Measurements from ENCODE around the gene ATRN. TPM values are rescaled to one million over a fixed set of nuclear protein-coding genes. Genes with fewer than 3 reads are reported as not detected.

The ATRN gene
- total and polyA plus RNA-seq, 2 of the 8 experiments (the other 6 are each of a cell fraction or from before 2014, with no cell fraction given) = 12.0 to 17.4 TPM

DNA sequence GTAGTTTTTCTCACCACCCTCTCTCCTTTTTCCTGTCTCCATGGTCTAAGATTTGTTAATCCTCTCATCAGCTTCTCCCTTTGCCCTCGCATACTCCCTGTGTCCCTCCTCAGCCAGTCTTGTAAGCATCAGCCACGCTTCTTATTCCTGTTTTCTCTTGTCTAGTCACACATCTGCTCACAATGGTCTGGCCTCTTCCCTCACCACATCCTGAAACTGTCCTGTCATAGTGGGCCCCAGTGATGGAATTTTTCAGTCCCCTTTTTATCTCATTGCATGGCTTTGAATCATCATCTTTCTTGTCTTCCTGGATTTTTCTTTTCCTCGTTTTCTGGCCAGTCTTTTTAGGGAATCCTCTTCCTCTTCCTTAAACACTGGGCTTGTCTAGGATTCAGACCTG lies 135.2 kb downstream of the ATRN start:
- Histone ChIP-seq H3K23me2 (ENCODE audit: low read depth, low read length) (no peaks in the 10 kb centered on the region), H4K20me1 (replicated peaks in 1 of 2; ENCODE audit: control insufficient read depth in 1 of 2, insufficient read depth in 2 of 2, low read length in 2 of 2) (peaks cover 0 to 1% of the 10 kb centered on the region in 2 experiments), H3K18ac (ENCODE audit: extremely low read depth, low read length) (no peak overlapping the region), H2AFZ (ENCODE audit: low read length) (no peak overlapping the region), H2BK20ac (ENCODE audit: low read length) (no peak overlapping the region), H3K23ac (ENCODE audit: insufficient read length) (no peak overlapping the region), H3K27ac (ENCODE audit: low read depth, low read length) (no peak overlapping the region), H3K27me3 (replicated peaks in 1 of 4; ENCODE audit: control insufficient read depth in 3 of 4, extremely low read depth in 1 of 4, insufficient read depth in 3 of 4, low read length in 3 of 4) (no peaks in the 10 kb centered on the region), H3K36me3 (ENCODE audit: control insufficient read depth in 2 of 4, insufficient read depth in 4 of 4, low read length in 3 of 4) (peaks cover 0 to under 1% (median 0%) of the 10 kb centered on the region in 4 experiments; a peak in 1 of 8 replicates), H2BK120ac (replicated peaks; ENCODE audit: low read depth, low read length) (no peak overlapping the region), H4K5ac (ENCODE audit: insufficient read length, low read depth, low read length) (no peak overlapping the region), H3K4ac (replicated peaks; ENCODE audit: insufficient read length, low read depth, low read length) (no peak overlapping the region), H2BK5ac (ENCODE audit: low read depth, low read length) (no peak overlapping the region), H3K14ac (ENCODE audit: insufficient read length) (no peak overlapping the region), H3K79me1 (ENCODE audit: low read depth, low read length) (no peaks in the 10 kb centered on the region), H2BK15ac (ENCODE audit: low read length) (no peak overlapping the region), H3K4me2 (ENCODE audit: insufficient read depth in 1 of 2, low read depth in 2 of 2, low read length in 2 of 2) (no peak overlapping the region), H2BK12ac (ENCODE audit: low read depth, low read length) (no peak overlapping the region), H4K91ac (replicated peaks; ENCODE audit: insufficient read length, low read length) (no peak overlapping the region), H3K9me3 (ENCODE audit: insufficient read depth in 2 of 2, low read depth in 1 of 2, low read length in 1 of 2) (no peaks in the 10 kb centered on the region), H3K4me3 (ENCODE audit: extremely low read depth in 1 of 4, insufficient read depth in 2 of 4, low read depth in 3 of 4, low read length in 4 of 4) (no peak overlapping the region), H4K8ac (ENCODE audit: extremely low read depth, insufficient read depth, low read length) (no peak overlapping the region), H3K9ac (replicated peaks in 1 of 4; ENCODE audit: extremely low read depth in 1 of 4, low read depth in 3 of 4, low read length in 3 of 4) (no peak overlapping the region), H3K4me1 (replicated peaks in 1 of 4; ENCODE audit: control insufficient read depth in 3 of 4, insufficient read depth in 4 of 4, low read length in 3 of 4) (no peaks in the 10 kb centered on the region), H2AK5ac (ENCODE audit: low read depth, low read length) (no peak overlapping the region), H3K56ac (replicated peaks; ENCODE audit: insufficient read length, low read depth, low read length) (no peak overlapping the region), H3K79me2 (ENCODE audit: control insufficient read depth in 1 of 2, insufficient read depth in 2 of 2, low read length in 2 of 2) (no peaks in the 10 kb centered on the region)
- no peak for FAIRE-seq
- 72% methylated on average over 3 of the region's 3 CpGs; no CpG with 5 or more reads in 1 of the 2 experiments for WGBS, 2 experiments (ENCODE audit: extremely low coverage in 1 of 2, insufficient coverage in 1 of 2, insufficient read length in 1 of 2, insufficient replicate concordance in 2 of 2, low coverage in 1 of 2, low lambda C conversion rate in 2 of 2, missing lambda C conversion rate in 1 of 2)
- DNase-seq (ENCODE audit: low read depth in 1 of 2, low spot score in 2 of 2) = no peak
- TF ChIP-seq, protein P1, sequence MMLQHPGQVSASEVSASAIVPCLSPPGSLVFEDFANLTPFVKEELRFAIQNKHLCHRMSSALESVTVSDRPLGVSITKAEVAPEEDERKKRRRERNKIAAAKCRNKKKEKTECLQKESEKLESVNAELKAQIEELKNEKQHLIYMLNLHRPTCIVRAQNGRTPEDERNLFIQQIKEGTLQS (IDR thresholded peaks at IDR 0.05; ENCODE audit: insufficient read depth, low read depth, low read length) = no peak
- no peak for TF ChIP-seq EP300 (IDR thresholded peaks at IDR 0.05; ENCODE audit: borderline replicate concordance in 1 of 2, low read depth in 2 of 2, low read length in 2 of 2)
- ChIA-PET CTCF (ENCODE audit: partially characterized antibody) (interaction anchor here (1.4 kb wide), 1 partner anchor 12 kb away, joined by 3 read pairs; no protein-coding TSS in a partner anchor), POLR2A (ENCODE audit: partially characterized antibody) (no interaction called here)

All from H1 (cell line).